Amniotic stem cell (primary cell): ENCODE data around the gene ATP5IF1.

Source experiments
- DNase-seq: peaks from one replicate; lab custom pipeline; 2025; lab: John Stamatoyannopoulos, UW

Gene ATP5IF1

DNA sequence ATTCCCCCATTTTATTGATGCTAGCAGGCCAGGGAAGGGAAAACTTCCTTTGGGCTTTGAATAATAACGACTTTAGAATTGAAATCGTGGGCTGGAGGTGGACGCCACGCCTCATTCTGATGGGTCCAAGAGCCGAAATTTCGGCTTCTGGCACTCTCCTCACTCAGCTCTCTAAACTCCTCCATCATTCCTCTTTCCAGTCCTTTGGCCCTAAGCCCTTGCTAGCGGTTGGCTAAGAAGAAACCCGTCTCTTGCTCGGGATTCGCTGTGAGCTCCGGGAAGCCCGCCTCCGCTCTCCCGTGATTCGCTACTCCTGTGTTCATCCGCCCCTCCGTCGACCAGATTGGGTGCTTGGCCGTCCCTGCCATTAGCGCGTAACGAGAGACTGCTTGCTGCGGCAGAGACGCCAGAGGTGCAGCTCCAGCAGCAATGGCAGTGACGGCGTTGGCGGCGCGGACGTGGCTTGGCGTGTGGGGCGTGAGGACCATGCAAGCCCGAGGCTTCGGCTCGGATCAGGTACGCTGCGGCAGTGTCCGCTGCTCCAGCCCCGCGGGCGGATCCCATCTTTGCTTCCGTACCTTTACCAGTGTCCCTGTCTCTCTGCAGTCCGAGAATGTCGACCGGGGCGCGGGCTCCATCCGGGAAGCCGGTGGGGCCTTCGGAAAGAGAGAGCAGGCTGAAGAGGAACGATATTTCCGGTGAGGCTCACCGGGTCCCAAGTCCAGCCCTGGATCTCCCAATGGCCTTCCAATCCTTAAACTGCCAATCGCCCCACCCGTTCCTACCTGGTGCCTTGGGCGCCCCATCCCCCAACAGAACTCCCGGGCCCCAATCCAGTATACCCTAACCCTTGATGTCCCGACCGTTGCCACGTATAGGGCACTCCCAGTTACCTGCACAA is at the start of gene ATP5IF1:
ATP5IF1 (plus strand) TSS at position 370 of the 901 bp plus-strand sequence; CDS start at position 430, 60 bp downstream.
- DNase-seq: peak; percentile 96

DNA sequence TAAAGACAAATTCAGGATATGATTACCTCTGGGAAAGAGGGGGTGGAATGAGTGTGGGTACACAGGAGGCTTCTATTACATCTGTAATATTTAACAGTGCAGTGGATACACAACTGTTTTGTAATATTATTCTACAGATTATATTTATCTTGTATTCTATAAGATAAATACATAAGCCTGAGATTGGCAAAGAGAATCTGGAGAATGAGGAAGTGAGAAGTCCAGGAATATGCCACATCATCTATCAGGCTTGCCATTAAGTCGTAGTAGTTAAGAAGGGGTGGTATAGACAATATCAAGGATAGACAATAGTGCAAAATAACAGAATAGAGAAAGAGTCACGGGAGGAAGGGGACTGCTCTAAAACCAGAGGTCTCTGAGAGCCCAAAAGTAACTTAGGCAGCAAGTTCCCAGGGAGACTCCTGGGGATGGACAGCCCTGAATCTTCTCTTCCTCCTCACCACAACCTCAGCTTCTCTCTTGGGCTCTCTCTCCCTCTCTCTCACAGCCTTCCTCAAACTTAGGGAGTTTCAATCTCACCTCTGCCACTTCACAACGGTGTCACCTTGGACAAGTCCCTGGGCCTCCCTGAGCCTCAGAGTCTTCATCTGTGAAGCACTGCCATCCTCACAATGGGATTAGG is 45.5 kb upstream of the ATP5IF1 start:
- DNase-seq: no peak

DNA sequence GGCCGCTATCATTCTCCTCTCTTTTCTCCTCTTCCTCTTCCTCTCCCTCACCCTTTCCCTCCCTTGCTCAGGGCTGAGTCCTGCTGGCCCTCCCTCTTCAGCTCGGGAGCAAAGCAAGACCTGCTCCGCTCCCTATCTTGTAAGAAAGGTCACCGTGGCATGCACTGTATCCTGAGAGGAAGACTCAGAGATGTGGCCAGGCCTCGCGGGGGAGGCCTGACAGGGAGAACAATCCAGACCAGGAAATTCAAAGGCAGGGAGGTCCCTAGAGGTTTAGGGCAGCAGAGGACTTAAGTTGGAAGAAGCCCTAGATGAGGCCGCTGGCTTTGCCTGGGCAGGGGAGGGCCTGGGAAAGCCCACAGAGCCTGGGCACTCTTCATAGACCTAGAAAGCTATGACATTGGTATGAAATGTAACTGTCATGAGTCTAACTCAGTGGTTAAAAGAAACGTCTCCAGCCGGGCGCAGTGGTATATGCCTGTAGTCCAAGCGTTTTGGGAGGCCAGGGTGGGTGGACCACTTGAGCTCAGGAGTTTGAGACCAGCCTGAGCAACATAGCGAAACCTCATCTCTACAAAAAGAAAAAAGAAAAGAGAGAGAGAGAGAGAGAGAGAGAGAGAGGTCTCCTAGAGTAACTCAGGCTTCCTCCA is 44.8 kb upstream of the ATP5IF1 start:
- no peak for DNase-seq

DNA sequence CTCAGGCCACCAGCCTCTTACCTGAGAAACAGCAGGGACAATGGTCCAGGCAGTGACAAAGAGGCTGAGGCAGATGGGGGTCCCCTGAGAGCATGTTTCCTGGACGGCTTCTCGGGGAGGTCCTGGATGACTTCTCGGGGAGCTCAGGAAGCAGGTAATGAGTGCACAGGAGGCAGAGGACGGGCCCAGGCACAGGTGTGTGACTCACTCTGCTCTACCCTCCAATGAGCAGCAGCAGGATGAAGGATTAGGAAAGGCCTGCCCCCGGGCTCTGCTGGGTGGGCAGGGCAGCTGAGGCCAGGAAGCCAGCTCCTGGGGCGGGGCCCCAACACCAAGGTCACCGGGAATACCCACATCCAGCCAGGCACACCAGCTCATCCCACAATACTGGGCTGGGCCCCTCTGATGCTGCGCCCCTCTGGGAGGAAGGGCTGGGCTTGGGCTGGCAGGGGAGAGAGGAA is 42.2 kb upstream of the ATP5IF1 start:
- DNase-seq: no peak

DNA sequence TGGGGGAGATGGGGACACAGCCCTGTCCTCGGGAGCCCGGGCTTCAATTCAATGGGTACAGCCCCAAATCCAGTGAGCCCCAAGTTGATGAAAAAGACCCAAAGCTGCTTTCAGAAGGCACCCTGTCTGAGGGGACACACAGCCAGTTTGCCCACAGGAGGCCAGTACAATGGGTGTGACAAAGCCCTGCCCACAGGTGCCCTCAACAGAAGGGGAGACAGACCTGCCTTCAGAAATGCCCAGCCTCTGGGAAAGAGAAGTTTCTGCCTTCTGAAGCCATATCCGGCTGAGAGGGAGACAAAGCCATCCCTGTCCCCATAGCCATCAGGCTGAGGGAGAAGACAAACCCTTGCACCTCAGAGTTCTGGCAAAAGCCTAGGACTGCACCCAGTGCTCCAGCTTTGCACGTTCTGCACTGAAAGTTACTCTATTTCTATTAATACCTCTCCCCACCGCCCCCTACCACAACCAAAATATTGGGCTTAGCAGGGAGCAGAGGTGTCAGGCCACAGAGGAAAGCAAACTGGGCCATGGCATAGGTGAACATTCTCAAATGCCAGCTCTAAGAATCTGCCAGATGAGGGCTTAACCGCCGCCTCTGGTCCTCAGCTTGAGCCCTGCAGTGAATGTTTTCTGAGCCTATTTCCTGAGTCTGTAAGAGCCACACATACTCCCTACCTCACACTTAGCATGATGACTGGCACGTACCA is 41.4 kb upstream of the ATP5IF1 start:
- DNase-seq: no peak

DNA sequence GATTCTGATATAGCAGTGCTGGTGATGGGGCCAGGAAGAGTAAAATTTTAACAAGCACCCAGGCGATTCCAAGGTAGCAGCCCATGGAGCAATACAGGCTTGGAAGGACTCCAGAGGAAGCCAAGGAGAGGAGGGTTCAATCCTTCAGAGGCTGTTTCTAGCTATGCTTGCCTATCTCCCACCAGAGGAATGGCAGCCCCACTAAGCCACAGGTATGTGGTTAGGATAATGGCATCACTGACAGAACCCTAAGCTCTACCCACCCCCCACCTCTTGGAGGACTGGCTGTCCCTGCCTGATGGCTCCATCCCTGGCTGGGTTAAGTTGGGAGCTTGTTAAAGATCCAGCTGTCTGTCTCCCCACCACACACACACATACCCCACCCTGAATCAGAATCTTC is 40.1 kb upstream of the ATP5IF1 start:
- no peak for DNase-seq

DNA sequence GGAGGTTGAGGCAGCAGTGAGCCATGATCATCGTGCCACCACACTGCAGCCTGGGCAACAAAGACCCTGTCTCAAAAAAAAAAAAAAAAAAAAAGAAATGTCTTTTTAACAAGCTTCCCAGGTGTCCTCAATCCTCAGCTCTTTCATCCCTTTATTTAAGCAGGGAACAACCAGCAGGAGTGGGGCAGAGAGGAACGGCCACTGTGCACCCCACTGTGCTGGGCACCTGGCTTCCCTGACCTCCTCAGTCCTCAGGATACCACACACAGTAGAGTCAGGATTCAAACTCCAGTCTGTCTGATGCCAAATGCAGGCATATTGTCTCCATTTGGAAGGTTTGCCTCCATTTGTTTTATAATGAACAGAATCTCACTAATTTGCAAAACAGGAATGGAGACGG is 39.6 kb upstream of the ATP5IF1 start:
- DNase-seq: no peak

DNA sequence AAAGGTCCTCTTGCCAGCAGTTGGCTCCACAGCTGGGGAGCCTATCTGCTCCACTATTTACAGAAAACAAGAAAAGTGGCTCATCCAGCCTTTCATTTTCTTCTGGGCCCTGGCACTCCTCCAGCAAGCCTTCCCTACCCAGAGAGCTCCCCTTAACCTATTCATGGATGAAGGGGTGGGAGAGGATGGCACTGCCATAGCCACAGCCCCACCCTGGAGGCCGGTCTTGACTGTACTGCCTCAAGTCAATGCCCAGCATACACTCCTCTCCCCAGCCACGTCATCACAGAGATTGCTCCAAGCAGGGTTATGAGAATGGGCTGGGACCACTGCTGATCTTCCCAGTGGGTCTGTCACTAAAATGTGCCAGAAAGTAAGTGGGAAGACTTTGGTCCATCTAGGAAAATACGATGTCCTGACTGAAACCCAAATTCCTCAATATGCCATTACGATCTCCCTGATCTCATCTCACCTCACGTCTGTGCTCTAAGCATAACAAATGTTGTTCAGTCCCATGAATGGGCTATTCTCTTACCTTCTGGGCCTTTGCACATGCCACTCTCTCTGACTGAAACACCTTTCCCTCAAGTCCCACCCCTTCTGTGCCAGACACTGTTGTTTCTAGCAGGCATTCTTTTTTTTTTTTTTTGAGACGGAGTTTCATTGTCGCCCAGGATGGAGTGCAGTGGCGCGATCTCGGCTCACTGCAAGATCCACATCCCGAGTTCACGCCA is 38.1 kb upstream of the ATP5IF1 start:
- no peak for DNase-seq

DNA sequence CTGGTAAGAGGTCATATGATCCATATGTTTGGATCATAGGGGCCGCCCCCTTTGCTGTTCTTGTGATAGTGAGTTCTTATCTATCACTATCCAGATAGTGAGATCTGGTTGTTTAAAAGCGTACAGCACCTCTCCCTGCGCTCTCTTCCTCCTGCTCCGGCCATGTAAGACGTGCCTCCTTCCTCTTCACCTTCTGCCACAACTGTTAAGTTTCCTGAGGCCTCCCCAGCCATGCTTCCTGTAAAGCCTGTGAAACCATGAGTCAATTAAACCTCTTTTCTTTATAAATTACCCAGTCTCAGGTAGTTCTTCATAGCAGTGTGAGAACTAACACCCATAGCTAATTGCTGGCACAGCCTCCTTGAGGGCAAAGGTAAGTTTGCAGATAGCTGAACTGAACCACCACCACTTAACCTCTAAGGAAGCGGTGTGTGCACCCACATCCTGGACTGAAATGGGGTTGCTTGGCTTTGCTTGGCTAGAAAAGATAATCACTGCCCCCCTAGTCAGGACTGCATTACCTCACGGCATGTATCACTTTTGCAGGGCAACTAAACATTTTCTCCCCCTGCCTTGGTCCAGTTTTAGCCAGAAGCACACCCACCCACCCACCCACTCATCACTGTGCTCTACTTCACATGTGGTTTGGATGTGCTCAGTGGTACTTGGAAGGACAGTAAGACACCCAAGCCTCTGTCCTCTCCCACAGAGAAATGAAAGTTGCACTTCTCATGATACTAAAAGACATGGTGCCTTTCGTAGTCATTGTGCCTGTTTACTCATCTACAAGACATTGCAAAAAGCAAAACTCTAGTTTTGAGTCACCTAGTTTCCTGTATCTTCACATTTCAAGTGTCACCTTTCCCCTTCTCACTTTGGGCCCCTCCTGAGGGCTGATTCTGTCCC is 36.3 kb upstream of the ATP5IF1 start:
- no peak for DNase-seq

DNA sequence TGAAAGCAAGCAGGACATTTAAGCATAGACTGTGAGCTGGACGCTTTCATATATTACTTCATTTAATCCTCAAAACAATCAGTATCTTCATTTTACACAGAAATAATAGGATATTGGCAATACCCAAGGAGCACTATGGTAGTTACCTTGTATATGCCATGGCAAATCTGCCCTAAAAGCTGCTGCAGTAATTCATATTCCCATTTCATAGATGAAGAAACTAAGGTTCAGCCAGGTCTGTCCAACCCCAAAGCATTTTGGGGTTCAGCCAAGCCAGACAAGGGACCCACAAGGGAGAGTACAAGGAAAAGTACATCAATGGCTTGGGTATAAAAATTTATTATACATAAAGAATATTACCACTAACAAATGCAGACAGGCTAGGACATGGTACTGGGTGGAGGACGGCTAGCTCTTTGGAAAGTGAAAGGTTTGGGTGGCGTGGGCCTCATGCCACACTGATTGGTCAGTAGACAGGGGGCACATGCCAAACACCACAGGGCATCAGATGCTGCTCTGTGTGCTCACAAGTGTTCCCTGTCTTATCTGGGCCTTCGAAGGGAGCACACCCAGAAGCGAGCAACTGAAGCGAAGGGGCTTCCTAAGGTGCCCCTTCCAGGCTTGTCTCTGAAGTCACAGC is 35.6 kb upstream of the ATP5IF1 start:
- no peak for DNase-seq

DNA sequence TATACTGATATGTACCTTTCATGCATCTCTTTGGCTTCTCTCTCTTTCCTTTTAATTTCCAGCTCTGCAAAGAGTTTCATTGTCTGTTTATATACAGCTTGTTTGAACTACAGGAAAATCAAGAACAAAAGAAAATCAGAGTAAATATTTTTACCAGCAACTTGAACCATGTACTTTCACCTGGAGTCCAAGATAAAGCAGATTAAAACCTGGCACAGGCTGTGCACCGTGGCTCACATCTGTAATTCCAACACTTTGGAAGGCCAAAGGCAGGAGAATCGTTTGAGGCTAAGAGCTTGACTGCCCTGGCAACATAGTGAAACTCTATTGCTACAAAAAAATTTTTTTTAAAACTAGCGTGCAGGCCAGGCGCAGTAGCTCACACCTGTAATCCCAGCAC is 30.7 kb upstream of the ATP5IF1 start:
- DNase-seq: no peak

DNA sequence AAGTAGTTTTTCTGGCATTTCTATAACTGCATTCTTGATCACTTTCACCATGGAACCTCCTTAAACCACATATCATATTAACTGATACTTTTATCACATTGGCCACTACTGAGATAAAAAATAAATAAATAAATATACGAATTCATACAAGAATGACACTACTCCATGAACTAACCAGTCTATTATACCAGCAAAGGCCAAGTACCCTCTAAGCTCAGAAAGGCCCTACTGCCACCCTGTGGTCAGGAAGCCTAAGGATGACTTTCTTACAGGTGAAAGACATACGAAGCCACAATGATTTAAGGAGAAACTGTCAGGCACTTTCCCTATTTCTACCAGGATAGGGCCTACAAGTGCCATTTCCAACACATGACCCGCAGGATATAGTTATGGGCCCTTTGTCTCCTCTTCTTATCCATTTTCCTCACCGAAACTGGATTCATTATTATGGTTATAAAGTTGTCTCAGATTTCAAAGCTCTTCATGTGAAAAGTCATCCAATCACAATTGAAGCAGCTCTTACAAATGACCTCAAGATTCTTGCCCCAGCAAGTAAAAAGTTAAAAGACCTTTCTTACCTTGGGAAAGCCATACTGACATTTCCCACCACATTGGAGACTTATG is 27.0 kb upstream of the ATP5IF1 start:
- DNase-seq: peak; percentile 36

DNA sequence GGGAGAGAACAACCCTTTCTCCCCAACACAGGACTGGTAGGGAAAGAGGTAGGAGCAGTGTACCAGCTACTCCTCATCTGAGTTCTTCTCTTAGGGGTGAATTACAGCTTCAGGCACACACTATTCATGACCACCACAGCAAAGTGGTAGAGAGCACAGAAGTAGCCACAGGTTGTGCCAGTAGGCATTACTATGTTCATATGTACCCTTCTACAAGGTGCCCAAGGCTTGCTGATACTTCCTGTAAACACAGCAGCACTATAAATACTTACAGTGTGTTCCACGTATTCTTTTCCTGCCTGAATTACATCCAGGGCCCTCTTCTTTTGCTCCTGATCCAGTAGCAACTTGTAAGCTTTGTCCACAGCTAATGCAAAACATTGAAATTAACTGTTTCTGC is 26.2 kb upstream of the ATP5IF1 start:
- DNase-seq: no peak

DNA sequence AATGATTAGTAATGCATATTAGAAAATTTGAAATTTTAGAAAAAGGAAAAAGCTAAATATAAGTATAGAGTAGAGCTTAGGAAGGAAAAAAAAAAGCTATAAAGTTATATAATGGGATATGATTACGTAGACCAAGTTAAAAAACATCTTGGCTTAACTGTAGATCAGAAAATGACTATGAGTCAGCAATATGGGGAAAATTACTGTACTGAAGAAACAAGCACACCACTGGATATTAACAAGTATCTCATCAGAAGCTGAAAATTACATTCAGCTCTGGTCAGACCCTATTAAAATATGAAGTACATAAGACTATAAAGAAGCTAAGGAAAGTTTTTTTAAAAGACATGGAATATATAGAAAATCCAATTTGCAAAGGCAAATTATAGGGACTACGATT is 22.6 kb upstream of the ATP5IF1 start:
- no peak for DNase-seq

DNA sequence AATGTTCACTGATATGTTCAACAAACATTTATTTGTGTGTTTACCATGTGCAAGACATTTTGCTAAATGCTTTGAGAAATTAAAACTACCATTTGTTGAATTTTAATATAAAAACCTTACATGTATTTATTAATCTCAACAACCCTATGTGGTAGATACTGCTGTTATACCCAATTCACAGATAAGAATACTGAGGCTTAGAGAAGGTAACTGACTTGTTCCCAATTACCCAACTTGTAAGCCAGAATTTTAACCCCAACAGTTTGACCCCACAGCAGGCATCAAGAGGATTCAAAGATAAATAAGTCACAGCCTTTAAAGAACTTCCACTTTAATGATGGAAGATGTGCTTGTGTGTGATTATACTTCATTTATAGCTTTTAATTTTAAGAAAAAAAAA is 6.8 kb upstream of the ATP5IF1 start:
- DNase-seq: no peak

DNA sequence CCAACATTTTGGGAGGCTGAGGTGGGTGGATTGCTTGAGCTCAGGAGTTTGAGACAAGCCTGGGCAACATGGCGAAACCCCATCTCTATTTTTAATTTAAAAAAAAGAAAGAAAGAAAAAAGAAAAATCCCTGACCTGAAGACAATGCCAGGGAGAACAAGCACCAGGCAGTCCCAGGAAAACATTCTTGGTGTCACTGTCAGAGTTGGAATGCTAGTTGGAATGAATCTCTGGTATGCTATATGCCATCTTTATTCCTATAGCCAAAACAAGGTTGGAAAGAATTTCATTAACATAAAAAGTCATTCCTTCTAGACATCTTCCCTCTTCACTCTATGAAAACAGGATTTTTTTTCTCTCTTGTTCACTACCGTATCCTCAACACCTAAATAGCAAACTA is 5.9 kb upstream of the ATP5IF1 start:
- DNase-seq: no peak

DNA sequence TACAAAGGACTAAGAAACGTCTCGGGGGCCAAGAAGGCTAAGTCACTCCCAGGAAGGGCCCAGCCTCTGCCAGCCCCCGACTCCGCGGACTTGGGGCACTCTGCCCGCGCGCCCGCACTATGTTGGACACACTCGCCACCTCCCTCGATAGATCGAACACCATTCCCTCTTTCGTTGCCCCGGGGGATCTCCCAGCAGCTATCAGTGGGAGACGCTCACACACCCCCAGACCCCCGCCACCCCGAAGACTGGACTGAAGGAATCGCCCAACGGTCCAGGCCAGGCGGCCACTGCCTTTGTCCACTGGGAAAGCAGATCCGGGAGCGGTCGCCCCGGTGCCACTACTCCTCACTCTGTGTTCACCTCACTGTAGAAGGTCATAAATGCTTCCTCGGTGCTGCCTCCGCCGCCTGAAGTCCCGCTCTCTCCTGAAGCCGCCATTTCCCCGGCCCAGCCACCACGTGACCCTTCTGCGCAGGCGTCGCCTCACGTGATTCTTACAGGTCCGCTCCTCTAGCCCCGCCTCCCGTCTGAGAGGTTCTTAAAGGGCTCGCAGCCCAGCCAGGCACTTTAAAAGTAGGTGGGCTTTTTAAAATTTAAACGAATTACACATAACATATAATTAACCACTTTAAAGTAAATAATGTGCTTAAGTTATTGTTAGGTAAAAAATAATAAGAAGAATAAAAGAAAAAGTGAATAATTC is 3.2 kb upstream of the ATP5IF1 start, which contains the start of gene DNAJC8:
DNAJC8 (minus strand) TSS at position 472 of the 706 bp plus-strand sequence; CDS start at position 441, 31 bp downstream.
- DNase-seq: peak; percentile 94

DNA sequence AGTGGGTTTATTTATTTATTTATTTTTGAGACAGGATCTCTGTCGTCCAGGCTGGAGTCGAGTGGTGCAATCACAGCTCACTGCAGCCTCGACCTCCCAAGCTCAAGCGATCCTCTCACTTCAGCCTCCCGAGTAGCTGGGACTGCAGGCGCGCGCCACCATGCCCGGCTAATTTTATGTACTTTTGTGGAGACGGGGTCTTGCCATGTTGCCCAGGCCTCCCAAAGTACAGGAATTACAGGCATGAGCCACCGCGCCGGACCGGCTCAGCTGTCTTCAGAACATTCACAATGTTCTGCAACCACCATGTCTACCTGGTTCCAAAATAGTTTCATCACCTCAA is 2.7 kb upstream of the ATP5IF1 start:
- DNase-seq: no peak
